ENCODE measurements around the gene PNP.
"Not testable (repeated sequence)": the region's sequence is repeated elsewhere in the genome, so short reads cannot be mapped to it uniquely, and the experiment has no call there.

Gene PNP

DNA sequence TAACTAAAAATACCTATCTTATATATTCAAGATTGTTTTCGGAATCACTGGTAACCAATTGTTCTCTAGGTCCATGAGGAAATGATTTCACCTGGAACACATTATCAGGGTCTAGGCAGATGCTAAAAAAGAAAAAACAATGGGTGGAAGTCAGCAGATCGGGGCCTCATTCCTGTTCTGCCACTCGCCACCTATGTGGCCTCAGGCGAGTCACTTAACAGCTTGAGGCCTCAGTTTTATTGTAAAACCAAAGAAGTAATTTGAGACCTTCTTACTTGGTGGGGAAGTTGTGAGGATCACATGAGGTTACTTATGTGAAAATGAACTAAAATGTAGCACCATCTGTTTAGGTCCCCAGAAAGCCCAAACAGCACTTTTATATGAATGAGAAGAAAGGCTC, 29.9 kb downstream of the PNP start:
- TF ChIP-seq, protein P1, sequence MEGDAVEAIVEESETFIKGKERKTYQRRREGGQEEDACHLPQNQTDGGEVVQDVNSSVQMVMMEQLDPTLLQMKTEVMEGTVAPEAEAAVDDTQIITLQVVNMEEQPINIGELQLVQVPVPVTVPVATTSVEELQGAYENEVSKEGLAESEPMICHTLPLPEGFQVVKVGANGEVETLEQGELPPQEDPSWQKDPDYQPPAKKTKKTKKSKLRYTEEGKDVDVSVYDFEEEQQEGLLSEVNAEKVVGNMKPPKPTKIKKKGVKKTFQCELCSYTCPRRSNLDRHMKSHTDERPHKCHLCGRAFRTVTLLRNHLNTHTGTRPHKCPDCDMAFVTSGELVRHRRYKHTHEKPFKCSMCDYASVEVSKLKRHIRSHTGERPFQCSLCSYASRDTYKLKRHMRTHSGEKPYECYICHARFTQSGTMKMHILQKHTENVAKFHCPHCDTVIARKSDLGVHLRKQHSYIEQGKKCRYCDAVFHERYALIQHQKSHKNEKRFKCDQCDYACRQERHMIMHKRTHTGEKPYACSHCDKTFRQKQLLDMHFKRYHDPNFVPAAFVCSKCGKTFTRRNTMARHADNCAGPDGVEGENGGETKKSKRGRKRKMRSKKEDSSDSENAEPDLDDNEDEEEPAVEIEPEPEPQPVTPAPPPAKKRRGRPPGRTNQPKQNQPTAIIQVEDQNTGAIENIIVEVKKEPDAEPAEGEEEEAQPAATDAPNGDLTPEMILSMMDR (IDR thresholded peaks at IDR 0.05; ENCODE audit: low read depth, low read length, missing control alignments), result no peak
- DNase-seq (ENCODE audit: low read depth), result no peak
- no peak overlapping the region for H3K4me3 ChIP-seq (ENCODE audit: low read depth, low read length)
- in situ Hi-C loops (cut with HindIII; ENCODE audit: low sequenced_read_pairs), result no loop called here

DNA sequence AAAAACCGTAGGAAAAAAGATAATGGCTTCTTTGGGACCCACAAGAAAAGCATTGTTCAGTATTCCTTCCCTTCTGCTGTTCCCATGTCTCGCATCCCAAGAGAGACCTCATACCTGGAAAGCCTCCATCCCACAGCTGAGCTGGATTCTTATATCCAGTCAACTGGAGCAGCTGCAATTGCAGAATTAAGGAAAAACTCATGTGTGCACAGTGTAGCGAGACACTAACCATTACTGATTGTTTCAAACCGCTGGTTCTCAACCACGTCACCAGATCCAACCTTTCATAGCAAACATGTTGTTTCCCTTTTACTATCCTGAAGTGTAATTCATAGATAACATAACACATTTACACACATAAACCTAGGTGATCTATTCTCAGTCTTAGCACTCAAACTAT, 30.7 kb downstream of the PNP start:
- no peak overlapping the region for H3K4me3 ChIP-seq (ENCODE audit: low read depth, low read length)
- DNase-seq (ENCODE audit: low read depth), result no peak
- in situ Hi-C loops (cut with HindIII; ENCODE audit: low sequenced_read_pairs), result no loop called here
- TF ChIP-seq, protein P1 (IDR thresholded peaks at IDR 0.05; ENCODE audit: low read depth, low read length, missing control alignments), result no peak

DNA sequence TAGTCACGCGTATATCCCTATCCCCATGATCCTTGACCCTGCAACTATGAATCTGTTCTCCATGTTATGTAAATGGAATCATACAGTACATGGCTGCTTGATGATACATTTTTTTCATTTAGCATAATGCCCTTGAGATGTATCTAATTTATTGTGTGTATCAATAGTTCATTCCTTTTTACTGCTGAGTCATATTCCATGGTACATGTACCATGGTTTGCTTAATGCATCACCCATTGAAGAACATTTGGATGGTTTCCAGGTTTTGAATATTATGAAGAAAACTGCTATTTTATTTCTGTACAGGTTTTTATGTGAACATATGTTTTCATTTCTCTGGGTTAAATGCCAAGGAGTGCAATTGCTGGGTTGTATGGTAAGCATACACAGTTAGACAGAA, 32.1 kb downstream of the PNP start:
- no peak for DNase-seq (ENCODE audit: low read depth)
- TF ChIP-seq, protein P1 (IDR thresholded peaks at IDR 0.05; ENCODE audit: low read depth, low read length, missing control alignments), result no peak
- H3K4me3 ChIP-seq (ENCODE audit: low read depth, low read length), result no peak overlapping the region
- in situ Hi-C loops (cut with HindIII; ENCODE audit: low sequenced_read_pairs), result no loop called here

DNA sequence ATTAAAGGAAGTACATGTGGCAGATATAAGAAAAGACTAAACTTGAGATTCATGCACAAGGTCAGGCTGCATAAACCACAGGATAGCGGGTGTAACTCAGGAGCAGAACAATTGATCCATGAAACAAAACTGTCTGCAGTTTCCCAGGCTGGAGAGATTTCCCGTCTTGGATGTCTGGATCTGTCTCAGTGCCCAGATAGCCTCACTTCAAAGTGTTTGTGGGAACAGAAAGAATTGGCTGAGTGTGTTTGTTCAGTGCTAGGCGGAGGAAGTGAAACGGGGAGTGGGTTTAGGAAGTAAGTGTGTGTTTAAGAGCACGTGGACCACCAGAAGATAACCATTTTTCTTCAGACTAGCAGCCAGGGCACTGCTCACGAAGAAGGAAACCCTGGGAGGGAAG, 34.7 kb downstream of the PNP start:
- in situ Hi-C loops (cut with HindIII; ENCODE audit: low sequenced_read_pairs), result no loop called here
- no peak for DNase-seq (ENCODE audit: low read depth)
- TF ChIP-seq, protein P1 (IDR thresholded peaks at IDR 0.05; ENCODE audit: low read depth, low read length, missing control alignments), result no peak
- no peak overlapping the region for H3K4me3 ChIP-seq (ENCODE audit: low read depth, low read length)

DNA sequence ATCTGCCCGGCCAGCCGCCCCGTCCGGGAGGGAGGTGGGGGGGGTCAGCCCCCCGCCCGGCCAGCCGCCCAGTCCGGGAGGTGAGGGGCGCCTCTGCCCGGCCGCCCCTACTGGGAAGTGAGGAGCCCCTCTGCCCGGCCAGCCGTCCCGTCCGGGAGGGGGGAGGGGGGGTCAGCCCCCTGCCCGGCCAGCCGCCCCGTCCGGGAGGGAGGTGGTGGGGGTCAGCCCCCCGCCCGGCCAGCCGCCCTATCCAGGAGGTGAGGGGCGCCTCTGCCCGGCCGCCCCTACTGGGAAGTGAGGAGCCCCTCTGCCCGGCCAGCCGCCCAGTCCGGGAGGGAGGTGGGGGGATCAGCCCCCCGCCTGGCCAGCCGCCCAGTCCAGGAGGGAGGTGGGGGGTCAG, 37.1 kb downstream of the PNP start:
- DNase-seq (ENCODE audit: low read depth); in situ Hi-C loops (cut with HindIII; ENCODE audit: low sequenced_read_pairs): not testable (repeated sequence)

DNA sequence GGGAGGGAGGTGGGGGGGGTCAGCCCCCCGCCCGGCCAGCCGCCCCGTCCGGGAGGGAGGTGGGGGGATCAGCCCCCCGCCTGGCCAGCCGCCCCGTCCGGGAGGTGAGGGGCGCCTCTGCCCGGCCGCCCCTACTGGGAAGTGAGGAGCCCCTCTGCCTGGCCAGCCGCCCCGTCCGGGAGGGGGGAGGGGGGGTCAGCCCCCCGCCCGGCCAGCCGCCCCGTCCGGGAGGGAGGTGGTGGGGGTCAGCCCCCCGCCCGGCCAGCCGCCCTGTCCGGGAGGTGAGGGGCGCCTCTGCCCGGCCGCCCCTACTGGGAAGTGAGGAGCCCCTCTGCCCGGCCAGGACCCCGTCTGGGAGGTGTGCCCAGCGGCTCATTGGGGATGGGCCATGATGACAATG, 37.5 kb downstream of the PNP start:
- H3K4me3 ChIP-seq (ENCODE audit: low read depth, low read length); in situ Hi-C loops (cut with HindIII; ENCODE audit: low sequenced_read_pairs); DNase-seq (ENCODE audit: low read depth): not testable (repeated sequence)

More for the DNA sequence above, 37.1 kb downstream of the PNP start:
- H3K4me3 ChIP-seq (ENCODE audit: low read depth, low read length), result not testable (repeated sequence)

DNA sequence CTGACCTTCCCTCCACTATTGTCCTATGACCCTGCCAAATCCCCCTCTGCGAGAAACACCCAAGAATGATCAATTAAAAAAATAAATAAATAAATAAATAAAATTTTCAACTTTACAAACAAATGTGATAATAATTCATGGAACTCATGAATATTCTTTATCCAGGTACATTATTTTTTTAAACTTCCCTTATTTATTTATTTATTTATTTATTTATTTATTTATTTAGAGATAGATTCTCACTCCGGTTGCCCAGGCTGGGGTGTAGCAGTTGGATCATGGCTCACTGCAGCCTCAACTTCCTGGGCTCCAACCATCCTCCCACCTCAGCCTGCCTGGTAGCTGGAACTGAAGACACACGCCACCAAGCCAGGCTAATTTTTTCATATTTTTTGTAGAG, 38.3 kb downstream of the PNP start:
- in situ Hi-C loops (cut with HindIII; ENCODE audit: low sequenced_read_pairs); DNase-seq (ENCODE audit: low read depth); H3K4me3 ChIP-seq (ENCODE audit: low read depth, low read length): not testable (repeated sequence)

DNA sequence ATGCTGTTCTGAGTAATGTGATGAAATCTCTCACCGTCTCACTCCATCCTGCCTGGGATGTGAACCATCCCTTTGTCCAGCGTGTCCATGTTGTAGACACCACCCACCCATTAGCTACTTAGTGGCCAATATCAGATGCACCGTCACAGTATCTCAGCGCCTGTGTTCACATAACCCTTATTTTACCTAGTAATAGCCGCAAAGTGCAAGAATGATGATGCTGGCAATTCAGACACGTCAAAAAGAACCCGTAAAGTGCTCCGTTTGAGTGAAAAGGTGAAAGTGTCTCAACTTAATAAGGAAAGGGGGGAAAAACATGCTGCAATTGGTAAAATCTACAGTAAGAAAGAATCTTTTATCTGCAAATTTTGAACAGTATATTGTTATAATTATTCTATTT, 39.2 kb downstream of the PNP start:
- no peak overlapping the region for H3K4me3 ChIP-seq (ENCODE audit: low read depth, low read length)
- TF ChIP-seq, protein P1 (IDR thresholded peaks at IDR 0.05; ENCODE audit: low read depth, low read length, missing control alignments), result no peak
- DNase-seq (ENCODE audit: low read depth), result no peak
- in situ Hi-C loops (cut with HindIII; ENCODE audit: low sequenced_read_pairs), result no loop called here

All from astrocyte of the cerebellum (primary cell).